HepG2 (cell line): ENCODE results near the gene EPB41L3. TPM values are rescaled to one million over a fixed set of nuclear protein-coding genes. Genes with fewer than 3 reads are reported as not detected.
A peak's percentile ranks its signal among the peaks of the same experiment; 100 is the strongest.

ENCODE experiments used
- ATAC-seq: fragments of 200-7000 bp; cut with Tn5 transposase; 3 replicates; pipeline ENCODE4 v1.9.1; 2020; ENCODE audit warnings: mild to moderate bottlenecking, moderate library complexity
- BruUV-seq: library from RNA; stranded (reverse); fragments of 400-500 nt; replicated peaks from 2 replicates; lab custom pipeline; 2021; lab: Mats Ljungman, UMichigan
- CTCF ChIA-PET: fragments of 300-600 bp; formaldehyde crosslinking; extraction: SDS; loops from one replicate; lab custom pipeline; 2021; ENCODE audit warnings: low total read pairs, inconsistent platforms, low intra/inter-chr PET ratio; lab: Yijun Ruan, JAX
- POLR2A ChIA-PET: fragments of 350-600 bp; sonication (Branson Sonifier 250); formaldehyde crosslinking; loops from one replicate; lab custom pipeline; 2020; ENCODE audit warnings: antibody characterized with exemption, inconsistent platforms; lab: Yijun Ruan, JAX
- DNase-seq: peaks from one replicate; pipeline ENCODE4 v3.0.0-alpha.2; 2015; ENCODE audit warnings: low spot score
- FAIRE-seq: peaks from 3 replicates; lab custom pipeline; 2011; peaks lifted over from hg19 to GRCh38; lab: Jason Lieb, UNC
- H2AFZ ChIP-seq: one replicate; pipeline ENCODE4 v1.6.1; 2011; ENCODE audit warnings: low read length, inconsistent platforms
- H3K27ac ChIP-seq: fragments of 300-600 bp; 3 replicates; pipeline ENCODE4 v1.8.0; 2011; ENCODE audit warnings: mixed run types, mild to moderate bottlenecking, mixed read lengths, low read length, inconsistent platforms; ENCODE audit not compliant: insufficient read depth; ENCODE audit errors: extremely low read length
- H3K27me3 ChIP-seq, 2 experiments: fragments of 200-600 bp in 1 of 2; 2 replicates in 1 of 2; 3 replicates in 1 of 2; pipeline versions ENCODE4 v1.6.0 to v1.8.0; 2011; ENCODE audit warnings: low read length in 2 of 2, mild to moderate bottlenecking in 2 of 2, moderate library complexity in 2 of 2, inconsistent platforms in 1 of 2; ENCODE audit not compliant: insufficient read depth in 2 of 2, control insufficient read depth in 1 of 2
- H3K36me3 ChIP-seq, 2 experiments: fragments of 200-600 bp in 1 of 2; replicated peaks in 1 of 2; 2 replicates in 1 of 2; 3 replicates in 1 of 2; pipeline versions ENCODE4 v1.5.1 to v1.8.0; 2011; ENCODE audit warnings: low read length in 2 of 2, inconsistent platforms in 1 of 2; ENCODE audit not compliant: insufficient read depth in 2 of 2, control insufficient read depth in 1 of 2
- H3K4me1 ChIP-seq: 2 replicates; pipeline ENCODE4 v1.5.1; 2012; ENCODE audit warnings: low read length, inconsistent platforms; ENCODE audit not compliant: insufficient read depth
- H3K4me2 ChIP-seq: 2 replicates; pipeline ENCODE4 v1.6.0; 2011; ENCODE audit warnings: low read depth, low read length, inconsistent platforms
- H3K4me3 ChIP-seq, 3 experiments: fragments of 200-600 bp in 1 of 3; sonication (generic), shearing (Covaris generic) in 1 of 3; replicated peaks in 1 of 3; 2 replicates each; pipeline ENCODE4 v1.5.1; 2011 to 2016; ENCODE audit warnings: low read length in 3 of 3, inconsistent platforms in 2 of 3, low read depth in 2 of 3, mild to moderate bottlenecking in 2 of 3, control low read depth in 1 of 3, mixed read lengths in 1 of 3; ENCODE audit not compliant: insufficient read depth in 1 of 3
- H3K79me2 ChIP-seq: one replicate; pipeline ENCODE4 v1.6.1; 2011; ENCODE audit warnings: low read length, inconsistent platforms; ENCODE audit not compliant: insufficient read depth
- H3K9ac ChIP-seq: 2 replicates; pipeline ENCODE4 v1.6.0; 2011; ENCODE audit warnings: mild to moderate bottlenecking, low read depth, low read length, inconsistent platforms; ENCODE audit not compliant: insufficient read depth
- H3K9me3 ChIP-seq: 2 replicates; pipeline ENCODE4 v1.5.1; 2012; ENCODE audit warnings: mild to moderate bottlenecking, low read length
- H4K20me1 ChIP-seq: 2 replicates; pipeline ENCODE4 v1.6.0; 2011; ENCODE audit warnings: inconsistent platforms, mild to moderate bottlenecking, low read length, moderate library complexity; ENCODE audit not compliant: insufficient read depth
- MAFF ChIP-seq: IDR thresholded peaks from 2 replicates; pipeline ENCODE4 v1.6.1; 2011; ENCODE audit warnings: low read depth, low read length, improper control_type of control experiment
- MAFK ChIP-seq, 2 experiments: IDR thresholded peaks in 1 of 2; conservative IDR thresholded peaks in 1 of 2; 2 replicates each; pipeline ENCODE4 v1.6.1; 2011; ENCODE audit warnings: improper control_type of control experiment in 2 of 2, low read length in 2 of 2
- SP1 ChIP-seq, 2 experiments: fragments of 450-650 bp in 1 of 2; sonication (generic) in 1 of 2; formaldehyde crosslinking in 1 of 2; IDR thresholded peaks; 2 replicates each; pipeline versions ENCODE4 v1.4.0 to v1.6.1; 2016 to 2020; ENCODE audit warnings: missing genetic modification reagents in 1 of 2
- ZNF350 ChIP-seq: sonication (generic); formaldehyde crosslinking; IDR thresholded peaks from 2 replicates; pipeline ENCODE4 v1.4.0; 2020; ENCODE audit warnings: mild to moderate bottlenecking, low read depth, missing genetic modification reagents, borderline replicate concordance
- ZSCAN25 ChIP-seq: sonication (generic); formaldehyde crosslinking; IDR thresholded peaks from 2 replicates; pipeline ENCODE4 v1.8.0; 2022; ENCODE audit warnings: mild to moderate bottlenecking, missing genetic modification reagents
- WGBS: methylation state at CpG from one replicate; pipeline ENCODE4 v1.1.6; 2017; ENCODE audit warnings: low lambda C conversion rate; 5-methylcytosine and 5-hydroxymethylcytosine counted together
- in situ Hi-C: cut with HindIII; loops from 2 replicates; pipeline ENCODE4 v1.10.0; 2017; ENCODE audit warnings: low pct_unique_long_range_greater_than_20kb; ENCODE audit not compliant: extremely low pct_ligation_motif_present
- intact Hi-C: fragments of 100-400 bp; cut with micrococcal nuclease; formaldehyde crosslinking; loops from one replicate; pipeline ENCODE4 v1.10.0; 2022; ENCODE audit not compliant: unreplicated experiment
- polyA plus RNA-seq, 8 experiments: library from polyadenylated mRNA; depleted of rRNA in 3 of 8; stranded (reverse) in 7 of 8; unstranded in 1 of 8; fragments of >200 nt; fragmentation: Illumina TruSeq in 4 of 8; extraction: Trizol in 4 of 8; gene quantifications; 2 replicates each; pipeline versions ENCODE4 v1.2.1 to v1.2.3, GENCODE V29; 2011 to 2016; ENCODE audit warnings: low read depth in 4 of 8, missing spikeins in 1 of 8, mixed read lengths in 1 of 8; ENCODE audit not compliant: insufficient read depth in 1 of 8
- total RNA-seq, 5 experiments: library from RNA; depleted of rRNA; stranded (reverse); fragments of >200 nt; fragmentation: Illumina TruSeq; extraction: Trizol; gene quantifications; 2 replicates each; pipeline ENCODE4 v1.2.3, GENCODE V29; 2016; ENCODE audit warnings: low read depth in 1 of 5
- TF ChIP-seq, protein P1 (sequence below): sonication (generic); formaldehyde crosslinking; IDR thresholded peaks from 2 replicates; pipeline ENCODE4 v1.5.0; 2020; ENCODE audit warnings: missing genetic modification reagents, mild to moderate bottlenecking, borderline replicate concordance
- TF ChIP-seq, protein P2 (sequence below): sonication (generic); formaldehyde crosslinking; IDR thresholded peaks from 2 replicates; pipeline ENCODE4 v1.4.0; 2020; ENCODE audit warnings: missing genetic modification reagents, borderline replicate concordance

EPB41L3 gene
- total and polyA plus RNA-seq, 2 of the 13 experiments (the other 11 are each of a cell fraction or from before 2014, with no cell fraction given) = not detected

DNA sequence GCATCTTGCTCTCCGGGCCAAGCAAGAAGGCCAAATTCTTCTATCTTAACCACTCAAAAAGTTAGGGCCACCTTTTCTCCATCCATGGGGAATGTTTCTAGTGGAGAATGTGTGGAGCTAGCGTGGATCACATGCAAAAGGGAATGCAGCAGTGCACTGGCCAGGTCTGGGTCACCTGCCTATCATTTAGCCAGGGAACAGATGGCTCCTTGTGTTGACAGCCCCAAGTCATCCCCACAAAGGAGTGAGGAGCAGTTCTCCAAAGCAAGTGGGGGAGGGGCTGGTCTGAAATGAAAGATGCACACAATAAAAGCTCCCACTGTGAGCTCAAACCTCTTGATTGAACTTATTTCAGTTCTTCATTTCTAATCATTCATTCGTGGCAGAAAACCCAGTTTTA, 19.1 kb downstream of the EPB41L3 start (continued):
- TF ChIP-seq, protein P1, sequence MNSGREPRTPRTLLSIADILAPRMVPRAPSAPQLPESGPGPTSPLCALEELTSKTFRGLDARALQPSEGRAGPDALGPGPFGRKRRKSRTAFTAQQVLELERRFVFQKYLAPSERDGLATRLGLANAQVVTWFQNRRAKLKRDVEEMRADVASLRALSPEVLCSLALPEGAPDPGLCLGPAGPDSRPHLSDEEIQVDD (CRISPR knock-in tag) = no peak
- TF ChIP-seq SP1 (IDR thresholded peaks at IDR 0.05) (no peak), SP1 (CRISPR knock-in tag; IDR thresholded peaks at IDR 0.05) (no peak), ZNF350 (CRISPR knock-in tag) (no peak)
- TF ChIP-seq, protein P2, sequence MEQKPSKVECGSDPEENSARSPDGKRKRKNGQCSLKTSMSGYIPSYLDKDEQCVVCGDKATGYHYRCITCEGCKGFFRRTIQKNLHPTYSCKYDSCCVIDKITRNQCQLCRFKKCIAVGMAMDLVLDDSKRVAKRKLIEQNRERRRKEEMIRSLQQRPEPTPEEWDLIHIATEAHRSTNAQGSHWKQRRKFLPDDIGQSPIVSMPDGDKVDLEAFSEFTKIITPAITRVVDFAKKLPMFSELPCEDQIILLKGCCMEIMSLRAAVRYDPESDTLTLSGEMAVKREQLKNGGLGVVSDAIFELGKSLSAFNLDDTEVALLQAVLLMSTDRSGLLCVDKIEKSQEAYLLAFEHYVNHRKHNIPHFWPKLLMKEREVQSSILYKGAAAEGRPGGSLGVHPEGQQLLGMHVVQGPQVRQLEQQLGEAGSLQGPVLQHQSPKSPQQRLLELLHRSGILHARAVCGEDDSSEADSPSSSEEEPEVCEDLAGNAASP (CRISPR knock-in tag) = no peak

- Histone ChIP-seq H3K9ac (no peak overlapping the region), H3K79me2 (no peaks in the 10 kb centered on the region), H3K9me3 (no peaks in the 10 kb centered on the region), H3K4me1 (no peaks in the 10 kb centered on the region), H2AFZ (no peak overlapping the region), H3K36me3 (no peaks in the 10 kb centered on the region), H3K4me3 (no peak overlapping the region), H3K27ac (no peak overlapping the region), H4K20me1 (no peaks in the 10 kb centered on the region), H3K27me3 (peaks cover 0 to 17% of the 10 kb centered on the region in 2 experiments; a peak in 2 of 5 replicates), H3K4me2 (no peak overlapping the region)
- intact Hi-C loops = no loop called here
- no peak for DNase-seq
- BruUV-seq = no TSS peak
- ChIA-PET CTCF (no interaction called here), POLR2A (no interaction called here)
- TF ChIP-seq ZSCAN25 (CRISPR knock-in tag) = no peak
- TF ChIP-seq MAFK (conservative IDR thresholded peaks at IDR 0.05 in 1 of 2, IDR thresholded peaks at IDR 0.05 in 1 of 2; ENCODE audit: low read length in 2 of 2) = peak; percentile 50 to 80; a peak in 3 of 4 replicates
- peak; percentile 78 for TF ChIP-seq MAFF
- FAIRE-seq = no peak
- no peak for ATAC-seq
- 68% methylated on average over 2 of the region's 2 CpGs for WGBS
- in situ Hi-C loops = no loop called here
Observed at GRCh38 chr18:5521000-5521399, 22.8 kb downstream of the EPB41L3 start.
